Measurements from ENCODE around the gene MED1.

The MED1 gene

GRCh38 chr17:39360537-39360936 is 90.5 kb downstream of the MED1 start:
- DNase-seq (ENCODE audit: low read depth): no peak

- DNase-seq (ENCODE audit: low read depth): no peak
Measured at GRCh38 chr17:39359994-39360393, 91.1 kb downstream of the MED1 start.

GRCh38 chr17:39357986-39358385 is 93.1 kb downstream of the MED1 start:
- DNase-seq (ENCODE audit: low read depth): no peak

- DNase-seq (ENCODE audit: low read depth): no peak
Measured at GRCh38 chr17:39357488-39357887, 93.6 kb downstream of the MED1 start.
